ENCODE results near the gene DIP2C.

DIP2C gene

DNA sequence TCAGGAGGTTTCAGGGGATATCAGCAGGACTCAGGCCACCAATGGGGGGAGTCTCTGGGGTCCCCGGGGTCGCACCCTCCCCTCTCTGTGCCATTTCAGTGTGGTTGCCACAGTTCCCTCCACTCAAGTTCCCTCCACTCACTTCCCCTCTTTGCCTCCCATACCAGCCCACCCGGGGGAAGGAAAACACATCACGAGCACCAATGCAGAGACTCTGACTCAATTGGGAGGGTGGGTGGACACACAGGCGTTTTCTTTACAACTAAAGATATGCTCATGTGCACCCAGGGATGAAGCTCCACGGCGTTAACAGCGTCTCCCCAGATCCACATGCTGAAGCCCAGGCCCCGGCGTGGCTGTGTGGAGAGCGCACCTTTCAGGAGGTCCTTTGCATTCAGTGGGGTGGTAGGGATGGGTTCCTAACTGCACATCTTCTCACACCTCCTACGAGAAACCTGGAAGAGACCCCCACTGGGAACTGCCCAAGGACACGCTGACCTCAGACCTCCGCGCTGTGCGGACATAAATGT, 300.1 kb downstream of the DIP2C start:
- no peak for DNase-seq (ENCODE audit: low spot score)

DNA sequence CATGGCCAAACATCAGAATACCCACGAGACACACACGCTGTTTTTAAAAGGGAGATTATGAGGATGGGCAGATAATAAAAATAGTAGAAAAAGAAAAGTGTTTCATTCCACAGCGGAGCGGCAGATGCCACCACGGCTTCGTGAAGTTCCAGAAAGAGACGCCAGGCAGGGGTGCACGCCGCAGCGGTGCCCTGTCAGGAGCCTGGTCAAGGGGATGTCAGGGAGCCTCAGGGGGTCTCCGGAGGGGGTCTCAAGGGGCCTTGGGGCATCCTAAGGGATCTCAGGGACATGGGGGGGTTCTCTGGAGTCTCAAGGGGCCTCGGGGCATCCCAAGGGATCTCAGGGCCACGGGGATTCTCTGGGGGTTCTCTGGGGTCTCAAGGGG, 300.8 kb downstream of the DIP2C start:
- DNase-seq (ENCODE audit: low spot score): no peak

DNA sequence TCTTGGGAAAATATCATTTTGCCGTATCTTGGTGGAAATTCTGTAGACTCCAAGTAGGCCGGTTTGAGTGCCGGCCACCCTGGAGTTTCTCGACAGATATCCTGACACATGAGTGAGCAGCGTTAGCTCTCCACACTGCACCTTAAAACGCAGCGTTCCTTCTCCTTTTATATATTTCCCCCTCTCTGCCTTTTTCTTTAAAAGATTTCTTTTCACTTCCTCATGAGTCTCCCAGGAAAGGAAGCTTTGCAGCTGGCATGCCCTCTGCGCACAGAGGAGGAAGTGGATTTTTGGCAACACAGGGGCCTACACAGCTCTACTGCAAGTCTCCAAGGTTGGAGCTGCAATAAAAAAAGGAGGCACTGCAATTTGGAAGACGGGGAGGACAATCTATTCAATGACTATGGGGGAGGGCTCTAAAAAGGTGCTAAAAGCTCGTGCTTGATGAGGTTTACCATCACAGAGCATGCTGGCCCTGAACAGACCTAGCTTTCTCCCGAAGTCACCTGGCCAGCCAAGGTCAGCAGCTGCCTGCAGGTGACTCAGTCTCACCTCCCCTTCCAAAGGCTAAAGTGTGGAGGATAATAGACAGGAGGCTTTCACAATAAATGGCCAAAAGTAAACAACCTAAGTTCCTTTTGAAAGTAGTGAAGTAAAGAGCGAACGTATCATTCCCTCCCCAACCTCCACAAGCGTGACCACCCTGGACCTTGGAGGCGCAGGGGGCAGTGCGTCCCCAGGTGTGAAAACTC, 301.4 kb downstream of the DIP2C start:
- DNase-seq (ENCODE audit: low spot score): no peak

DNA sequence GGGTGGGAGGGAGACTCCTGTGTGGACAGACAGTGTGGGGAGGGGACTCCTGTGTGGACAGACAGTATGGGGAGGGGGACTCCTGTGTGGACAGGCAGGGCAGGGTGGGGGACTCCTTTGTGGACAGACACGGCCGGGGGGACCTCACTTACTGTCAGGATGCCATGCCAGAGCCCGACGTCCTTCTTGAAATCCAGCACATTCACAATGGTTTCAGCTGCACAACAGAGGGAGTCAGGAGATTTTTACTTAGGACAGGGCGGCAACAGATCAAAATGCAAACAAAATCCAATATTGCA, 301.9 kb downstream of the DIP2C start:
- no peak for DNase-seq (ENCODE audit: low spot score)

DNA sequence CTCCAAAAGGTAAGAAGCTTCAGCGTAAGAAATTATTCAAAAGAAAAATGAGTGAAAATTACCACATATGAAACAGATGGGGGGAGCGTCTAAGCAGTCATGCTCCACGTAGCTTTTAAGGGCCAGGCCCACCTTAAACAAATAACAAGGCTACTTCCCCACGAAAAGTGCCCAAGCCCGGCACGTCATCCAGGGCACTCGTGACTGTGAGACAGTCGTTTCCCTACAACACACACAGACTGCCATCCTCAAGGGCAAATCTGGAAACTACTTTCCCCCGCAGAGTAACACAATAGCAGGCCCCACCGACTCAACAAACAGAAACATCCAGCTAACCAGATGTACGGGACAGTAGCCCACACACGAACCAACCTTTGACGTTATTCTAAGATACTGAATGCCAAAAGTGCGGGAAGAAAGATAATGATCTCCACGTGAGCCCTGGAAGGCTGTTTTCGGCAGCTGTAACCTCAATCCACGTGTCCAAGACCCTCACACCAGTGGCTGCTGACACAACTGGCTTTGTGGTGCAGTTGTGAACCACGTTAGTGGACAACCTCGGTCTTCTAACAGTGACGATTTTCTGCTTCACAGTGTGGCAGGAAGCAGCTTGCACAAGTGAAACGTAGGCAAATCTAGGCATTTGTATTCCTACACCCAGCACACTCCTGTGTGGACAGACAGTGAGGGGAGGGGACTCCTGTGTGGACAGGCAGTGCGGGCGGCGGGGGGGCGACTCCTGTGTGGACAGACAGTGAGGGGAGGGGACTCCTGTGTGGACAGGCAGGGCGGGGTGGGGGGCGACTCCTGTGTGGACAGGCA, 302.5 kb downstream of the DIP2C start:
- no peak for DNase-seq (ENCODE audit: low spot score)

DNA sequence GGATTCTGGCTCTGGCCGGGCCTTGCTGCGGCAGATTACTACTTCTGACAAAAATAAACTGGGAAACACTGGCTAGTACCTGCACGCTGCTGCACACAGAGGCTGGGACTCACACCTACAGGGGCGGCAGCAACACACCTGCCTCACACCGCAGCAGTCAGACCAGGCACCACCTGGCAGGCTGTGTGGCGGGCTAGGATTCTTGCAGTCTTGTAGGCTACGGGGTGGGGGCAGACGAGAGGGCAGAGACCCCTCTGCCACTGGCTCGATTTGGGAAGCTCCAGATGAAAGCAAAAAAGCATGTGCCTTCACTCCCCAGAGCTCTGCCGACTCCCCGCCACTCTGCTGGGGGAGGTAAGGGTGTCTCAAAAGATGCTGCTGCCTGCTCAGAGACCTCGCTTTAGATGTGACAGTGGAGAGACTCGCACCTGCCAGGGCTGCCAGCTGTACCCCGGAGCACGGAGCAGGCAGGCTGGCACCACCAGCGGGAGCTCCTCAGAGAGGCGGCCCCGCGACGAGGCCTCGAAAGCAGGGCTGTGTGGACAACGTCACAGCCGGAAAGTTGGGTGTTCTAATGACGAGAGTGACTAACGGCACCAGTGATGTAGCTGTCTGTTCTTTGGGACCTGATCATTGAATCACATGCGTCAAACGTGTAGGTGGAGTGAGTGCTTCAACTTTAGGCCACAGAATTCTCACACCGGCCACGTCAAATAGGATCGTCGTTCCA, 303.7 kb downstream of the DIP2C start:
- DNase-seq (ENCODE audit: low spot score): no peak

DNA sequence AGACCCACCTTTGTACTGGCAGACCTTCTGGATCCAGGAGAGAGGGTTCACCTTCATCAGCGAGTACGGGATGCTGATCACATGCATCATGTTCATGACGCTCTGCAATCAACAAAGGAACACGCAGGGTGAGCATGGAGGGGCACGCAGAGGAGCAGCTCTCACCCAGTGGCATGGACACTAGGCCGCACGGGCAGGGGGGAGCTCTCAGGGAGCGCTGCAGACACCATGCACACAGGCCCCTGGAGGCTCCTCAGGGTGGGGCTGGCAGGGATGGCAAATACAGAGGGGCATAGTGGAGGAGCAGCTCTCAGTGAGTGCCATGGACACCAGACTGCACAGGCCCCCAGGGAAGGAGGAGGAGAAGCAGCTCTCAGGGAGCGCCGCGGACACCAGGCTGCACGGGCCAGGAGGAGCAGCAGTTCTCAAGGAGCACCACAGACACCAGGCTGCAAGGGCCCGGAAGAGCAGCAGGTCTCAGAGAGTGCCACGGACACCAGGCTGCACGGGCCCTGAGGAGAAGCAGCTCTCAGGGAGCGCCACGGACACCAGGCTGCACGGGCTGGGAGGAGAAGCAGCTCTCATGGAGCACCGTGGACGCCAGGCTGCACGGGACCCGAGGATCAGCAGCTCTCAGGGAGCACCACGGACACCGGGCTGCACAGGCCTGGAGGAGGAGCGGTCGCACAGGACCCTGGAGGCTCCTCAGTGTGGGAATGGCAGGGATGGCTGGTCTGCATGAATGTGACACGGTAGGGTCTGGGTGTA, 304.7 kb downstream of the DIP2C start:
- no peak for DNase-seq (ENCODE audit: low spot score)

DNA sequence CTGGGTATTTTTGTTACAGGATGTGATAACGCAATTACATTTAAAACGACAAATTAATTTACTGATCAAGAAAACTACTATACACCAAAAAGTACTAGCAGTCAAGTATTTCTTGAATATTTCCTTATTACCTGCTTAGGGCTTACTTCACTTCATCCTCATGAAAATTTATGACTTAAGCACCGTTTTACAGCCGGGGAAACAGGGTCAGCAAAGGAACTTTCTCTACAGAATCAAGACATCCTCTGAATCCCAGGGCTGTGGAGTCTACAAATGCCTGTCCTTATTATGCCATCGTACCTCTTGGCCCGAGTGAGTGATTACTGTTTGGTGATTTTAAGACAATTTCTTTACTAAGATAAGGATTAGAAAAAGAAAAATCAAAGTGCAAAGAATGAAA, 305.9 kb downstream of the DIP2C start:
- no peak for DNase-seq (ENCODE audit: low spot score)

DNA sequence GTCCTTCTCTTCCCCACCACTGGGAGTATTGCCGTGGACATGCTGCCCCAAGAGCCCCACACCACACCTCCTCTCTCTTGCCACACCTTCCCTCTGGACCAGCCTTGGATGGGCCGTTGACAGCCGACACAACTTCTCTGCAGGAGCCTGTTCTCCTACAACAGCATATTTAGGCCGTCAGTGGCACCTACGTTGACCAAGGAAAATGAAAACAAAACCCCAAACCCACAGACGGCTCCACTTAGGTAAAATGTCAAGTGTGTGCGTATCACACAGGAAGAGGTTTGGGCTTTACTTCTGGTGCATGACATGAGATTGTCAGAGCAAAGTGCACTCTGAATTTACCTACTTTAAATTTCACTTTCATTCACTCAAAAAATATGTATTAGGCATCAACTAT, 307.7 kb downstream of the DIP2C start:
- no peak for DNase-seq (ENCODE audit: low spot score)

DNA sequence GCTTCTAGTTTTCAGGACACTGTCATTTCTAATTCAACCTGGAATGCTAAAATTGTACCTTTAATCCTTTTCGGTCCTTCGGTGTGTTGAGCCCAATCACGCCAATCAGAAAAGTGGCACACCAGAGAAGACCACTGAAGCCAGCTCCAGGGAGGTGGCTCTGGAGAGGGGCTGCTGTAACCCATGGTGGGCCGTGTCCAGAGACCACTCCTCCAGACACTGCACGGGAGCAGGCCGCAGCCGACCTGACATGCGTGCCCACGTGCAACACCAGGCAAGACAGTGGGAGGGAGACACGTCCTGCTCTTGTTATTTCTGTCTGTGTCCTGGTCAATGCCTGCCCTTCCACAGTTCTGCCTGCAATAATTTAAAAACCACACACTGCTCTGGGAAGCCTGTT, 308.1 kb downstream of the DIP2C start:
- DNase-seq (ENCODE audit: low spot score): no peak

DNA sequence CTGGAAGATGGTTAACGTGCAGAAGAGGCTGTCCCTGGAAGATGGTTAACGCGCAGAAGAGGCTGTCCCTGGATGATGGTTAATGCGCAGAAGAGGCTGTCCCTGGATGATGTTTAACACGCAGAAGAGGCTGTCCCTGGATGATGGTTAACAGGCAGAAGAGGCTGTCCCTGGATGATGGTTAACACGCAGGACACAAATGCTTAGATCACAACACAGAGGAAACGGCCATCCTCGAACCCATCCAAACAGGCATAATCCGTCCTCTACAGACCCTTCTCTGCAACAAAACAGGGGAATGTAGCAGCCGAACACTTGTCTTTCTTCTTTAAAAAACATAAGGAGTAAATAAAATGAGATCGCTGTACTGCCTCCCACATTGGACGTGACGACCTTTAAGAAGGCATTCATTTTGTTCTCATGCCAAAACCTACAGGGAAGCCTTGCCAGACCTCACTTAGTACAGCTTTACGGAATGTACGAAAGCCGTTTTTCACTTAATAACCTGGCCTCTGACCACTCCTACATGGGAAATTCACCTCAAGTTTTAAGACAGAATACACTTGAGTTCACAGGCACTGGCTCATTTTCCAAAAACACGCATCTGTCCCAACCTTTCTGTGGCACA, 309.0 kb downstream of the DIP2C start:
- DNase-seq (ENCODE audit: low spot score): no peak

DNA sequence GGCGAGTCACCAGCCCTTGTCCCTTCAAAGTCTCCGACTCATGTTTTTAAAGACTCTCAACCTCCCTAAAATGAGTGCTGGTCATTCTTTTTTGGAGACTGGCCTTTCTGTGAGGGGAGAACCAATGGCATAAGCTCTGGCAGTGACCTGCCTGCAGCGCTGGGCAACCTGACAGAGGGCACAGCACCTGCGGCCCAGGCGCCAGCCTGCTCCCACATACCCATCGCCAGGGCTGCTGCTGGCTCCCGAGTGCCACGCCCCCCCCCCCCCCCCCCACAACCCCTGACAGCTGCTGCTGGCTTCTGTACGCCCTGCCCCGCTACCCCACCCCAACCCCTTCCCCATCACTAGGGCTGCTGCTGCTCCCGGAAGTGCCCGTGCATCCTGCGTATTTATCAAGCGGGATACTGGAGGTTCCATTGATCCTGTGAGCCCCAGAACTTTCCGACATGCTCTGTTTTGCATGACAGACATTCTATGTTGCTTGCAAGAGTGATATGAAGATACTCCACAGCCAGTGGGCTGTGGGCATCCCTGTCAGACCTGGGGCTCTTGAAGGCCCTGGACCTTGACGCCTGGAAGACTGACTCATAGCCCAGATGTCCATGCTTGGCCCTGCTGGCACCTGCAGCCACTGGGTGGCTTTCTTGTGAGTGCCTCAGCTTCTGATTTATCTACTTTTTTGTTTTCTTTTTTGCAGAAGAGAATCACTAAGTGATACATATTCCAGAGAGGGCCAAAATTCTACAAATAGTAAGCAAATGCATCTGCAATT, 310.4 kb downstream of the DIP2C start:
- DNase-seq (ENCODE audit: low spot score): no peak

DNA sequence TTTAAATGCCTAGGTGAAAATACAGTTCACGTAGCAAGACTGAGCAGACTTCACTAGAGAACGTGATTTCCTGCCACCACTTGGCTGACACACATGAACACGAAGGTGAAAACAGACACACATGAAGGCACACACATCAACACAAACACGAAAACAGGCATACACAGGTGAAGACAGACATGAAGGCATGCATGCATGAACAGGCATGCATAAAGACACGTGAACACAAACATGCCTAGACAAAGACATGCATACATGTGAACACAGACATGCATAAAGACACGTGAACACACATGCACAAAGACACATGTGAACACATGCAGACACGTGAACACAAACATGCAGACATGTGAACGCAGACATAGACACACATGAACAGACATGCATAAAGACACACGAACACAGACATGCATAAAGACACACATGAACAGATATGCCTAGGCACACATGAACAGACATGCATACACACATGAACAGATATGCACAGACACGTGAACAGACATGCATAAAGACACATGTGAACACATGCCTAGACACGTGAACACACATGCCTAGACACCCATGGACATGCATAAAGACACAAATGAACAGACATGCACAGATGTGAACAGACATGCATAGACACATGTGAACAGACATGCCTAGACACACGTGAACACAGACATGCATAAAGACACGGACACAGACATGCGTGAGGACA, 311.1 kb downstream of the DIP2C start:
- no peak for DNase-seq (ENCODE audit: low spot score)

DNA sequence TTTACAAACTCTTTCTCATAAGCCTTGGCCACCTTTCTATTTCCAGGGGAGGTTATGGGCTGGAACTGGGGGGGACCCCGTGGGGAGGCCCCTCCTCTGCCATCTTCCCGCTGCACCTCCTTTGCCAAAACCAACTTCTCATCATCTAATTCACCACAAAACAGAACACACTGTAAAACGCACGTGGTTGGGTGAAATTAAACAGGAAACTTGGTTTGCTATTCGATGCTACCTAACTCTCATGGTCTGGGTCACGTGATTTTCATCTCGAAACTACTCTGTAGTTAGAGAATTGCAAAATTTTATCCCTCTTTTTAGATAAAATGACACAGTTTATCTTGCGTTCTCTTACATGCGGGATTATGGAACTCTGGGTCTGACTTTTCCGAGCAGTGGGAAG, 312.2 kb downstream of the DIP2C start:
- DNase-seq (ENCODE audit: low spot score): no peak

DNA sequence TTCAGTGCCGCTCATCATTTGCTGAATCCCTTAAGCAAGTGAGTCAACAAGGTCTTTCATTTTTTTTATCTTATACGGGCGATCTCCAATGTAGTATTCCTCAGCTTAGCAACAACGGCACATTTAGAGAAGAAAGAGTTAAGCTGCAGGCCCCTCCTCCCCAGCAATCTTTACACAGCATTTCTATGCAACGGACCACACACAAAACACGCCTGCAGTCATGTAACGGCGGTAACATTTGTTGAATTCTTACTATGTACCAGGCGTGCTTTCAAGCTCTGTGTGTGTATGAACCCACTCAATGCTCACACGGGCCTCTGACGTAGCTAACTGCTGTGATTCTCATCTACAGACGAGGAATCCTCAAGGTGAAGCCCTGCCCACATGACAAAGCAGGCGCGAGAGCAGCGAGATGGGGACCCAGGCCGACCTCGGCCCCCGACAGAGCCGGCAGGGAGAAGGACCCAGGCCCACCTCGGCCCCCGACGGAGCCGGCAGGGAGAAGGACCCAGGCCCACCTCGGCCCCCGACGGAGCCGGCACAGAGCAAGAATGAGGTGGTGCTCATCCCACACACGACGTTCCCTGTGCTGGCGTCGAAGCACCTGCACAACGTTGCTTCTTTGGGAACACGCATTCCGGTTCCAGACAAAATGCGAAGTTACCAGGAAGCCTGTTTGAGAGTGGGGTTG, 313.5 kb downstream of the DIP2C start:
- DNase-seq (ENCODE audit: low spot score): no peak

DNA sequence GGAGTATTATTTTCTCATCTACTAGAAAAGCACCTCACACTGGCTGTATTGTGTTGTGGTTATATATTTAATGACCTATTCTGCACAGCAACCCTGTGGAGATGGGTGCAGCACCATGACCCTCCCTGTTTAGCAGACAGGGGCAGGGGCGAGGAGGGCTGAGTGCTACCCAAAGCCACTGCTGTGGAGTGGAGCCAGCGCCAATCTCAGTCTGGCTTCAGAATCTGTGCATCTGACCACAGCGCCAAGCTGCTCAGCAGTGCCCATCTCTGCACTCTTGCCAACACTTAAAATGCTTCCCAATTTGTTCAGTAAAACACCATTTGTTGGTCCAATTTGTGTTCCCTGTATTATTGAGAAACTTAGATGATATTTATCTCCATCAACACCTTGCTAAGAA, 315.1 kb downstream of the DIP2C start:
- no peak for DNase-seq (ENCODE audit: low spot score)

DNA sequence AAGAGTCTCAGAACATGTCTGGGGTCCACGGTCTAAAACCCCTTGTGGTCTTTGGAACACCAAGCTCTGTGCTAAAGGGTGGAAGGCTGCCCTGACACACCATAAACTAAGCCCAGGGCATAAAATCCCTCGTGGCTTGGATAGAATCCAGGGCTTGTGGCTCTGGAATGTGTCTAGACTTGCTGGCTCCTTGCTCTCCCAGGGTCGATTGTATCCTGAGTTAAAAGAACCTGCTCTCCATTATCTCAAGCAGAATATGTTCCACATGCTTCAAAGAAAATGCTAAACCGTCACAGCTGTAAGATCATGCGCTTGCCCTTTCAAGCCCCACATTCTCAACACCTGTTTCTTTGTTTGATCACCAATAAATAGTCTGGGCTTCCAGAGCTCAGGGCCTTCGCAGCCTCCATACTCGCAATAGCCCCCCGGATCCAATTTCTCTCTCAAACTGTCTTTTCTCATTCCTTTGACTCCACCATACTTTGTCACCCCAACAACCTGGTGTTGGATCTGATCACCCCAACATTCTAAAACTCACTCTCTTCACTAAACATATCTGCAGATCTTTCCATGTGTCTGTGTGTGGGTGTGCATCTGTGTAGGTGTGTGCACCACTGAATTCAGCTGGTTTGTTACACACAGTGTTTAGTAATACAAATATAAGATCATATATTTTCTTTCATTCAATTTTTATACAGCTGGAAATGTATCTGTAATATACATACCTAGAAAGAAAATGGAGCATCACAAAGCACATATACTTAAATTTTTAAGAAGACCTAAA, 315.8 kb downstream of the DIP2C start:
- DNase-seq (ENCODE audit: low spot score): no peak

DNA sequence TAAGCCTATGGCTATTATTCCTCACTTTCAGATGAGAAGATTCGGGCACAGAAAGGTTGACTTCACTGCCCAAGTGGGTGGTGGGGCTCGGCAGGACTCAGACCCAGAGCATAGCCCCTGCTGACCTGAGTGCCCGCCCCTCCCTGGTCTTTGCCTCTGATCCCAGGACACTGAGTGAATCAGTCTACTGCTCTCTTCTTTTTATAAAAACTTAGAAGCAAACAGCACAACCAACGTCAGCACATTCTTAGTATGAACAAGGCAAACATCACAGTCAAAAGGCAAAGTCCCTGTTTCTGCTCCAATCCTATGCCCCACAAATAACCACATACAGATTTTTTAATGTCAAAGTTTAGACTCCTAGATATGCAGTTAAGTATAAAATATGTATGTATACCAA, 316.5 kb downstream of the DIP2C start:
- no peak for DNase-seq (ENCODE audit: low spot score)

DNA sequence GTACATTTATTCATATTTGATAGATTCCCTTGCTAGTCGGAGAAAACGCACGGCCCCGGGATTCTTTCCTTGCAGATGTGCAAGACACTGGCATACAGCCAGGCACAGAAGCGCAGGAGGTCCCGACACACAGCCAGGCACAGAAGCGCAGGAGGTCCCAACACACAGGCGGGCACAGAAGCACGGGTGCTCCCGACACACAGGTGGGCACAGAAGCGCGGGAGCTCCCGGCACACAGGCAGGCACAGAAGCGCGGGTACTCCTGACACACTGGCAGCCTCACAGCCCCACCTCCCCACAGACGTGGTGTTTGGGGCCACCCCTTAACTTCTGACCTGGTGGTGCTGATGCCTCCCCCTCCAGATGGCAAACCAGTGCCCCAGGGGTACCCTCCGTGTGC, 316.9 kb downstream of the DIP2C start:
- no peak for DNase-seq (ENCODE audit: low spot score)
